Prostate gland (tissue), 2 donors: Measurements from ENCODE around the gene PLXNC1.

Experiments
- CTCF ChIP-seq, 4 experiments: fragments of 200-600 bp in 2 of 4; fragments of 450-650 bp in 2 of 4; sonication (generic) in 2 of 4; IDR thresholded peaks; 1 replicate in 3 of 4; 2 replicates in 1 of 4; pipeline ENCODE4 v1.5.1; 2016 to 2019; ENCODE audit warnings: antibody characterized with exemption in 4 of 4, mild to moderate bottlenecking in 2 of 4, moderate library complexity in 2 of 4
- POLR2A ChIP-seq: fragments of 450-650 bp; IDR thresholded peaks from one replicate; pipeline ENCODE4 v1.6.1; 2016; ENCODE audit warnings: antibody characterized with exemption, mild to moderate bottlenecking
- POLR2AphosphoS5 ChIP-seq: sonication (generic); formaldehyde crosslinking; IDR thresholded peaks from one replicate; pipeline ENCODE4 v1.6.1; 2017; ENCODE audit warnings: antibody characterized with exemption

DNA sequence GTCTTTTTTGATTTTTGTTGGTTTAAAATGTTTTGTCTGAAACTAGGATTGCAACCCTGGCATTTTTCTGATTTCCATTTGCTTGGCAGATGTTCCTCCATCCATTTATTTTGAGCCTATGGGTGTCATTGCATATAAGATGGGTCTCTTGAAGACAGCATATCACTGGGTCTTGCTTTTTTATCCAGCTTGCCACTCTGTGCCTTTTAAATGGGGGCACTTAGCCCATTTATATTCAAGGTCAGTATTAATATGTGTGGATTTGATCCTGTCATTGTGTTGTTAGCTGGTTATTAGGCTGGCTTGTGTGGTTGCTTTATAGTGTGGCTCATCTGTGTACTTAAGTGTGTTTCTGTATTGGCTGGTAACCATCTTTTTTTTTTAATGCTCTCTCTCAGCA lies 171.7 kb downstream of the PLXNC1 start:
- no peak for TF ChIP-seq POLR2A
- no peak for TF ChIP-seq CTCF (IDR thresholded peaks at IDR 0.05)
- TF ChIP-seq POLR2AphosphoS5: no peak
